Measurements from ENCODE around the gene ADAMTS14. TPM values are rescaled to one million over a fixed set of nuclear protein-coding genes. Genes with fewer than 3 reads are reported as not detected.
"Not testable (repeated sequence)": the region's sequence is repeated elsewhere in the genome, so short reads cannot be mapped to it uniquely, and the experiment has no call there.

ADAMTS14 gene
- 1.3 and 1.6 TPM in 2 replicates for total RNA-seq

- DNase-seq (ENCODE audit: low read depth): no peak
- Histone ChIP-seq H3K27me3 (ENCODE audit: control insufficient read depth, insufficient read depth, low read length) (peaks cover 7% of the 10 kb centered on the region), H3K4me3 (ENCODE audit: low read depth, low read length) (peak within 1 kb of the TSS; percentile 26), H3K36me3 (ENCODE audit: control insufficient read depth, insufficient read depth, low read length) (no peaks in the 10 kb centered on the region)
- no peak for TF ChIP-seq CTCF (IDR thresholded peaks at IDR 0.05; ENCODE audit: insufficient read depth, low read length, poor library complexity, severe bottlenecking)
Observed at GRCh38 chr10:70672165-70673042, at the start of gene ADAMTS14. TSS of gene ADAMTS14 (plus strand) at chr10:70672506. CDS start at chr10:70672803, 297 bp downstream.

- Histone ChIP-seq H3K4me3 (ENCODE audit: low read depth, low read length) (no peak overlapping the region), H3K27me3 (ENCODE audit: control insufficient read depth, insufficient read depth, low read length) (no peaks in the 10 kb centered on the region), H3K36me3 (ENCODE audit: control insufficient read depth, insufficient read depth, low read length) (no peaks in the 10 kb centered on the region)
- no peak for TF ChIP-seq CTCF (IDR thresholded peaks at IDR 0.05; ENCODE audit: insufficient read depth, low read length, poor library complexity, severe bottlenecking)
- DNase-seq (ENCODE audit: low read depth): no peak
Observed at GRCh38 chr10:70622541-70622940, 49.8 kb upstream of the ADAMTS14 start.

- TF ChIP-seq CTCF (IDR thresholded peaks at IDR 0.05; ENCODE audit: insufficient read depth, low read length, poor library complexity, severe bottlenecking): no peak
- no peaks in the 10 kb centered on the region for H3K36me3 ChIP-seq (ENCODE audit: control insufficient read depth, insufficient read depth, low read length)
- no peak for DNase-seq (ENCODE audit: low read depth)
- no peaks in the 10 kb centered on the region for H3K27me3 ChIP-seq (ENCODE audit: control insufficient read depth, insufficient read depth, low read length)
- no peak overlapping the region for H3K4me3 ChIP-seq (ENCODE audit: low read depth, low read length)
Observed at GRCh38 chr10:70622981-70623844, 49.1 kb upstream of the ADAMTS14 start.

GRCh38 chr10:70626056-70626455 is 46.2 kb upstream of the ADAMTS14 start:
- no peak for DNase-seq (ENCODE audit: low read depth)
- no peak overlapping the region for H3K4me3 ChIP-seq (ENCODE audit: low read depth, low read length)
- H3K36me3 ChIP-seq (ENCODE audit: control insufficient read depth, insufficient read depth, low read length): no peaks in the 10 kb centered on the region
- H3K27me3 ChIP-seq (ENCODE audit: control insufficient read depth, insufficient read depth, low read length): no peaks in the 10 kb centered on the region
- TF ChIP-seq CTCF (IDR thresholded peaks at IDR 0.05; ENCODE audit: insufficient read depth, low read length, poor library complexity, severe bottlenecking): no peak

GRCh38 chr10:70629338-70629737 is 43.0 kb upstream of the ADAMTS14 start:
- no peak for TF ChIP-seq CTCF (IDR thresholded peaks at IDR 0.05; ENCODE audit: insufficient read depth, low read length, poor library complexity, severe bottlenecking)
- no peak for DNase-seq (ENCODE audit: low read depth)
- Histone ChIP-seq H3K36me3 (ENCODE audit: control insufficient read depth, insufficient read depth, low read length) (no peaks in the 10 kb centered on the region), H3K4me3 (ENCODE audit: low read depth, low read length) (no peak overlapping the region), H3K27me3 (ENCODE audit: control insufficient read depth, insufficient read depth, low read length) (no peaks in the 10 kb centered on the region)

GRCh38 chr10:70631735-70632134 is 40.6 kb upstream of the ADAMTS14 start:
- H3K36me3 ChIP-seq (ENCODE audit: control insufficient read depth, insufficient read depth, low read length); H3K4me3 ChIP-seq (ENCODE audit: low read depth, low read length); DNase-seq (ENCODE audit: low read depth); H3K27me3 ChIP-seq (ENCODE audit: control insufficient read depth, insufficient read depth, low read length): not testable (repeated sequence)

Data from kidney epithelial cell (primary cell).